GM10248 (cell line): ENCODE data around the gene ARFIP2.

Experiments
- CTCF ChIA-PET: fragments of 300-600 bp; sonication (Branson Sonifier 250); formaldehyde crosslinking; extraction: SDS; loops from one replicate; lab custom pipeline; 2021; ENCODE audit warnings: antibody characterized with exemption; lab: Yijun Ruan, JAX
- POLR2A ChIA-PET: fragments of 350-650 bp; sonication (Branson Sonifier 250); formaldehyde crosslinking; extraction: SDS; loops from one replicate; lab custom pipeline; 2020; ENCODE audit warnings: antibody characterized with exemption; lab: Yijun Ruan, JAX
- DNase-seq: peaks from one replicate; pipeline ENCODE4 v3.0.0; 2012; ENCODE audit errors: extremely low spot score
- CTCF ChIP-seq: IDR thresholded peaks from 2 replicates; pipeline ENCODE4 v1.5.1; 2012; ENCODE audit warnings: mild to moderate bottlenecking, low read depth; ENCODE audit errors: extremely low read depth, missing control alignments, control extremely low read depth

Gene ARFIP2

DNA sequence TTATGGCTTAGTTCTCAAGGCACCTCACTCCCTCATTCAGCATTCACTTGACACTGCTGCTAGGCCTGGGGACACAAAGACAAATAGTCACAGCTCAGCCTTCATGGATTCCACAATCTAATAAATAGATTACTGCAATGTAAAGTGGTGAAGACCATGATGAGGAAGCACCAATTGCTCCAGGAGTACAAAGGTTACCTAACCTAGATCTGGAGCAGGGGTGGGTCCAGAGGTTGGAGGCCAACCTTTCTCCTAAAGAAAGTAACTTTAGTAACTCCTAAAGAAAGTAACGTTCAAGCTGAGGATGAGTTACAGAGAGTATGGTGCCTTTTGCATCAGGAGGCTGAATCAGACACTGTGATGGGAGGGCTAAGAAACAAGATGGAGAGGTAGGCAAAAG is 11.5 kb downstream of the ARFIP2 start:
- CTCF ChIA-PET = interaction anchor here (1.1 to 4.1 kb wide), 4 partner anchors 17 to 107 kb away, joined by 3 to 25 read pairs (median 6); no protein-coding TSS in a partner anchor
- no peak for DNase-seq
- POLR2A ChIA-PET = interaction anchor here (1.0 kb wide), 2 partner anchors 12 to 90 kb away, joined by 3 to 4 read pairs; partner anchors contain the start of genes ARFIP2 and TIMM10B
- no peak for TF ChIP-seq CTCF

DNA sequence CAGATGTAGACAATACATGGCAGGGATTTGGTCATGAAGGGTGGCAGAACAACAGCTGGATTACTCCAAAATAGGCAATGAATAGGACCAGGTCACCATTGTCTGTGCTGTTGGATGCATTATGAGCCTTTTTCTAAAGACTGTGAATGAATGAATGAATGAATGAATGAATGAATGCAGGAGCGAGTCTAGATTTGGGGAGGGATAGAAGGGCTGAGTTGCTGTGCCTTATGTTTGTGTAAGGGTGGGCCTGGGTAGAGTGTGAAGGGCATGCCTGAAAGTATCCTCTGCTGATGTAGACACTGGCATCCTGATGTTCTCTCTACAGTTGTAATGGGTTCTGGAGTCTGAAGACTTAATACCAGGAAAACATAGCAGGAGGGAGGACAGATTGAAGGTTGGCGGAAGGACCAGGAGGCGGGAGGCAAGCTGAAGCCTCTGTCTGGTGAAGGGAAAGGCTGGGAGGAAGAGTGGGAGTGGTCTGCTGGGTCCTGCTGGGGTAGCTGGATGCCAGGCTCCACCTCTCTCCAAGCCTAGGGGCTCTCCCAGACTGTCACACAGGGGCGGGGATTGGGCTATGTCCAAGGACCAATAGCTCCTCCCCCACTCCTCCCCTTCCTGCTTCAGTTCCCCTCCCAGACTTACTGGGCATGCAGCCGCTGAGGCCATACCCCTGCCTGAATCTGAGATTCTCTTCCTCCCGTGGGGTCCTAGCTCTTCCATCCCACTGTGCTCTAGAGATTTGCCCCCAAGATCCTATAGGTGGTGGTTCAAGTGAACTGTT is 12.2 kb downstream of the ARFIP2 start:
- no peak for TF ChIP-seq CTCF
- peak; percentile 74 for DNase-seq
- ChIA-PET CTCF (interaction anchor here (1.1 to 4.1 kb wide), 5 partner anchors 13 to 106 kb away, joined by 3 to 25 read pairs (median 6); partner anchors contain the start of genes ARFIP2 and TIMM10B), POLR2A (interaction anchor here (1.0 kb wide), 2 partner anchors 12 to 90 kb away, joined by 3 to 4 read pairs; partner anchors contain the start of genes ARFIP2 and TIMM10B)

DNA sequence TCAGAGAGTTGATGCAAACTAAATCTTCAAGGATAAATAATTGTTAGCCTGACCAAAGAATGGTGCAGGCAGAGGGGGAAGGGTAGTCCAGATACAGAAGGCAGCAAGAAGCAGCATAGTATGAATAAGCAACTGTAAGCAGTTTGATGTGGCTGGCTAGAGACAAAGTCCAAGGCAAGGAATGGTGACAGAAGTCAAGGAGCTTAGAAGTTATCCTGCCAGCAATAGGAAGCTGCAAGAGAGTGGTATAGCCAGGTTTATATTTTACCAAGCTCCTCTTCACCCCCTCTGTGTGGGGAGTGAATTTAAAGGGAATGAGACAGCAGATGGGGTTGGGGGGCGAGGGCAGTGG is 22.1 kb downstream of the ARFIP2 start:
- CTCF ChIA-PET = interaction anchor here (1.5 to 4.7 kb wide), 3 partner anchors 15 to 80 kb away, joined by 4 to 16 read pairs (median 14); no protein-coding TSS in a partner anchor
- no peak for DNase-seq
- POLR2A ChIA-PET = no interaction called here
- no peak for TF ChIP-seq CTCF

DNA sequence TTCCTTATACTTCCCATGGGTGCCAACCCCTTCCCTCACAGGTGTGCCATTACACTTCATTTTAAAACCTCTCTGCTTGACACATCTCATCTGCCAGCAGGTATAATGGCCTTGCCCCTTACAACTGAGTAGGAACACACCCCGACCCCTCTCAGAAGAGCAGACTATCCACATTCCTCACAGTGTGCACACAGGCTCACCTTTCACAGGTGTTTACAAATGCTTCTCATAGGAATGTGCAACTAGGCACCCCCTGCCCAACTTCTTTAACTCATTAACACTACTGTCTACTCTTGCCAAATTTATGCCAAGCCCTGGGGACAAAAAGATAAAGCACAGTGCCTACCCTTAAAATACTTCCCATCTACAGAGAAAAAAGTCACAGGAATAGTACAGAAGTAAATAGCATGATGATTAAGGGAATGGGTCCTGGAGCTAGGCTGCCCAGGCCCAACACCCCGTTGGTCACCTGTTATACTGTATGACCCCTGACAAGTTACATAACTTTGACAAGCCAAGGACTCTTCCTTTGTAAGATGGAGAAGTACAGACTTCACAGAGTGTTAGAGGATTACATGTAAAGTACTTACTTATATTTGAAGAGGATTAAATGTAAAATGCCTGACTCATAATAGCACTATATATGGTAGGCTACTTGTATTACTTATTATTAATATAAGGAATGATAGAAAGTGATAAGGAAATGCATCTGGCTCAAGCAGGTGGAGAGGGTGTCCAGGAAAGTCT is 22.6 kb downstream of the ARFIP2 start:
- ChIA-PET POLR2A (no interaction called here), CTCF (interaction anchor here (2.0 to 4.7 kb wide), 2 partner anchors 15 to 79 kb away, joined by 14 to 16 read pairs; no protein-coding TSS in a partner anchor)
- no peak for DNase-seq
- TF ChIP-seq CTCF = no peak

GRCh38 chr11:6457581-6458320 is 23.4 kb downstream of the ARFIP2 start:
- CTCF ChIA-PET = interaction anchor here (1.2 to 6.1 kb wide), 2 partner anchors 14 to 16 kb away, joined by 3 to 100 read pairs; partner anchors contain the start of genes HPX and TRIM3
- POLR2A ChIA-PET = no interaction called here

More at GRCh38 chr11:6457581-6458320, 23.4 kb downstream of the ARFIP2 start:
- DNase-seq = no peak
- no peak for TF ChIP-seq CTCF
